ENCODE data around the gene RPRM.

Gene RPRM

DNA sequence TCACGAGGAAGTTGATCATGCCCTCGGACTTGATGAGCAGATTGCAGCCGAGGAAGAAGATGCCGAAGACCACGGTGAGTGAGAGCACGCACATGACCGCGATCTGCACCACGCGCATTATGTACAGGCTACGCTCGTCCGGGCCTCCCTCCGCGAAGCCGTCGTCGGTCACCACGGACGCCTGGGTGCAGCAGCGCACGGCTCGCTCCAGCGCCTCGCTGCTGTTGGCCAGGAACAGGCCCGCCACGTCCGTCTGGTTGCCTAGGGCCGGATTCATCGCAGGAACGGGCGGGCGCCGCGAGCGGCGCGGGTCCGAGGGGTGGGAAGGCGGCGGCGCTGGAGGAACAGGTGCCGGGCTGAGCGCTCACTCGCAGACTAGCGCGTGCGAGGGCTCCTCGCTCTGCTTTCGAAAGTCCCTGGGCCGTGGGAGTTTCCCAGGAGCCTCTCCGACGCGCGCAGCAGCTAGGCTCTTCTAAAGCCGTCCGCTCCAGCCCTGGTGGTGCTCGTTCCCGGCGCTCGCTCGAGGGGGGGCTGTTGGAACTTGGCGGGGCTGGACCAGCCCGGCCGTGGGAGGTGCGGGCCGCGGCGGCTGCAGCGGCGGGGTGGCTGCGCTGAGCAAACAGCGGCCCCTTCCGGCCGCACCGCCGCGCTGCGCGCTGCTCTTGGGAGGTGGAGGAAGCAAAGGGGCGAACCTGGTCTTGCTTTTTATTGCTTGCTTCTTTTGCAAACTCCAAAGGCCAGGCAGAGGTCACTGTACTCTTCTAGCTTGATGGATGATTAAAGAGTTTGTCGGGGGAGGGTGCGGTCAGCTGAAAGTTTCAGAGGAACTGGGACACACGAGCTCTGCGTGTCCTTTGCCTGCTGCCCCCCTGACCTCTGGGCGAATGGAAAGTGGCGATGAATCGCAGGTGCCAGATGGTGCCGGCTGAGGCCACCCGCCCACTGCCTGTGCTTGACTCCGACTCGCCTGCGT lies at the start of gene RPRM:
TSS of gene RPRM (minus strand) at position 474 of the 973 bp plus-strand sequence. CDS start at position 277, 197 bp downstream.
- H3K27me3 ChIP-seq (ENCODE audit: insufficient read depth, low read length): no peaks in the 10 kb centered on the region
- no peak within 1 kb of the TSS for H3K9ac ChIP-seq (ENCODE audit: low read length)

DNA sequence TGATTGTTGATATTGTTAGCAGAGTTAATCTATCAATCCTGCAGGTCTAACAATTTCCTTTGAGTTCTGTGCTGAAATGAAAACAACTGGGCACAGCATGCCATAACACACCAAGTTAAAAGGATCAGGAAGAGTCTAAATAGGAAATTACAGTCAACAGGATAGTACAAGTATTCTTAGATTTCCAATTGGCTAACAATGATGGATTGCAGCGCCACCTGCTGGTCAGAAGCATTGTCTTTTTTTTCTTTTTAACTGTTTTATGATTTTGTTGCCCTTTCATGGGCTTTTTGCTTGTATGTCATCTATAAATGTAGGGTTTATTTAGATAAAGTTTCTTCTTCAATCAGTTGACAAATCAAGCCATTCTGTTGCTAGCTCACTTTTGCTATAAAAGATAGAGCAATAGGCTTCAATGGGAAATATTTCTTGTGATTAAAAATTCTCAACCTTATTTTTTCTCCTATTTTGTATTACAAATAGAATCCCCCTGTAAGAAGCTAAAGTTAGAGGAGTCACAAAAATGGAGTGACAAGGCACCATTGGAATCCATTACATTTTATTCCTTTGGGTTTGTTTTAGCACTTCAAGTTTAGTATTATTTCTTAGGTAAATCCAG lies 40.8 kb upstream of the RPRM start:
- Histone ChIP-seq H4K20me1 (ENCODE audit: insufficient read depth, low read length) (no peaks in the 10 kb centered on the region), H3K9ac (ENCODE audit: low read length) (no peak overlapping the region), H3K27ac (ENCODE audit: low read depth, low read length, poor library complexity, severe bottlenecking) (no peak overlapping the region), H3K36me3 (ENCODE audit: insufficient read depth, low read length) (no peaks in the 10 kb centered on the region), H3K9me3 (ENCODE audit: low read length) (no peaks in the 10 kb centered on the region), H3K9me2 (ENCODE audit: low read depth, low read length) (no peaks in the 10 kb centered on the region), H3K4me1 (ENCODE audit: insufficient read depth, low read length, severe bottlenecking) (no peaks in the 10 kb centered on the region), H3F3A (ENCODE audit: insufficient read depth, low read length) (no peaks in the 10 kb centered on the region), H3K4me2 (ENCODE audit: low read length) (no peak overlapping the region), H3K27me3 (ENCODE audit: insufficient read depth, low read length) (no peaks in the 10 kb centered on the region), H3K4me3 (ENCODE audit: low read depth, low read length, poor library complexity, severe bottlenecking) (no peak overlapping the region), H3K79me2 (ENCODE audit: insufficient read depth, low read length) (no peaks in the 10 kb centered on the region), H2AFZ (ENCODE audit: low read length) (no peak overlapping the region)
- TF ChIP-seq EZH2 (IDR thresholded peaks at IDR 0.05; ENCODE audit: borderline replicate concordance, low read length): no peak
- peak; percentile 74 for TF ChIP-seq CTCF (IDR thresholded peaks at IDR 0.05; ENCODE audit: low read length)

More for the DNA sequence above, at the start of gene RPRM:
- Histone ChIP-seq H3K36me3 (ENCODE audit: insufficient read depth, low read length) (no peaks in the 10 kb centered on the region), H3F3A (ENCODE audit: insufficient read depth, low read length) (no peaks in the 10 kb centered on the region), H4K20me1 (ENCODE audit: insufficient read depth, low read length) (no peaks in the 10 kb centered on the region), H2AFZ (ENCODE audit: low read length) (no peak within 1 kb of the TSS), H3K4me1 (ENCODE audit: insufficient read depth, low read length, severe bottlenecking) (no peaks in the 10 kb centered on the region), H3K4me3 (ENCODE audit: low read depth, low read length, poor library complexity, severe bottlenecking) (no peak within 1 kb of the TSS), H3K79me2 (ENCODE audit: insufficient read depth, low read length) (no peaks in the 10 kb centered on the region), H3K9me2 (ENCODE audit: low read depth, low read length) (no peaks in the 10 kb centered on the region), H3K9me3 (ENCODE audit: low read length) (no peaks in the 10 kb centered on the region), H3K4me2 (ENCODE audit: low read length) (no peak within 1 kb of the TSS), H3K27ac (ENCODE audit: low read depth, low read length, poor library complexity, severe bottlenecking) (no peak within 1 kb of the TSS)
- no peak for TF ChIP-seq CTCF (IDR thresholded peaks at IDR 0.05; ENCODE audit: low read length)
- TF ChIP-seq EZH2 (IDR thresholded peaks at IDR 0.05; ENCODE audit: borderline replicate concordance, low read length): no peak

GRCh38 chr2:153512331-153512730 lies 33.8 kb upstream of the RPRM start:
- no peaks in the 10 kb centered on the region for H3K4me1 ChIP-seq (ENCODE audit: insufficient read depth, low read length, severe bottlenecking)
- H3K4me3 ChIP-seq (ENCODE audit: low read depth, low read length, poor library complexity, severe bottlenecking): no peak overlapping the region
- no peaks in the 10 kb centered on the region for H3K27me3 ChIP-seq (ENCODE audit: insufficient read depth, low read length)
- H3K9me2 ChIP-seq (ENCODE audit: low read depth, low read length): no peaks in the 10 kb centered on the region
- TF ChIP-seq EZH2 (IDR thresholded peaks at IDR 0.05; ENCODE audit: borderline replicate concordance, low read length): no peak
- no peak for TF ChIP-seq CTCF (IDR thresholded peaks at IDR 0.05; ENCODE audit: low read length)
- H3K79me2 ChIP-seq (ENCODE audit: insufficient read depth, low read length): no peaks in the 10 kb centered on the region
- no peak overlapping the region for H3K9ac ChIP-seq (ENCODE audit: low read length)
- H3K27ac ChIP-seq (ENCODE audit: low read depth, low read length, poor library complexity, severe bottlenecking): no peak overlapping the region
- H3K36me3 ChIP-seq (ENCODE audit: insufficient read depth, low read length): no peaks in the 10 kb centered on the region
- H3K4me2 ChIP-seq (ENCODE audit: low read length): no peak overlapping the region
- H3K9me3 ChIP-seq (ENCODE audit: low read length): no peaks in the 10 kb centered on the region
- no peaks in the 10 kb centered on the region for H4K20me1 ChIP-seq (ENCODE audit: insufficient read depth, low read length)
- no peaks in the 10 kb centered on the region for H3F3A ChIP-seq (ENCODE audit: insufficient read depth, low read length)
- H2AFZ ChIP-seq (ENCODE audit: low read length): no peak overlapping the region

All from OCI-LY1 (cell line).